CD14-positive monocyte (primary cell): Measurements from ENCODE around the gene TMUB2. TPM values are rescaled to one million over a fixed set of nuclear protein-coding genes. Genes with fewer than 3 reads are reported as not detected.

ENCODE experiments used
- DNase-seq, 3 donors: peaks; one replicate each; pipeline ENCODE4 v3.0.0-alpha.2; 2011 to 2022
- H2AFZ ChIP-seq: 2 replicates; pipeline ENCODE4 v1.6.0; 2012; ENCODE audit warnings: mild to moderate bottlenecking, low read depth, low read length, inconsistent platforms; ENCODE audit not compliant: insufficient read depth, poor library complexity, severe bottlenecking
- H3K27ac ChIP-seq, 2 donors: 1 replicate in 1 of 2; 2 replicates in 1 of 2; pipeline ENCODE4 v1.5.1; 2012 to 2013; ENCODE audit warnings: low read length in 2 of 2, control low read depth in 1 of 2, inconsistent platforms in 1 of 2, low read depth in 1 of 2, mild to moderate bottlenecking in 1 of 2
- H3K27me3 ChIP-seq, 2 donors: one replicate each; pipeline versions ENCODE4 v1.6.0 to v1.6.1; 2011 to 2013; ENCODE audit warnings: low read length in 2 of 2; ENCODE audit not compliant: control insufficient read depth in 2 of 2, insufficient read depth in 2 of 2
- H3K36me3 ChIP-seq, 2 donors: replicated peaks in 1 of 2; 1 replicate in 1 of 2; 2 replicates in 1 of 2; pipeline versions ENCODE4 v1.5.1 to v1.6.1; 2012 to 2013; ENCODE audit warnings: low read length in 2 of 2, control low read depth in 1 of 2, inconsistent platforms in 1 of 2, mild to moderate bottlenecking in 1 of 2; ENCODE audit not compliant: insufficient read depth in 2 of 2, control insufficient read depth in 1 of 2
- H3K4me1 ChIP-seq, 2 donors: 1 replicate in 1 of 2; 2 replicates in 1 of 2; pipeline versions ENCODE4 v1.5.1 to v1.6.1; 2012 to 2013; ENCODE audit warnings: low read length in 2 of 2, control low read depth in 1 of 2, inconsistent platforms in 1 of 2, mild to moderate bottlenecking in 1 of 2, moderate library complexity in 1 of 2; ENCODE audit not compliant: insufficient read depth in 2 of 2, control insufficient read depth in 1 of 2
- H3K4me2 ChIP-seq: replicated peaks from 2 replicates; pipeline ENCODE3; 2012; ENCODE audit warnings: low read length, moderate library complexity, mild to moderate bottlenecking; ENCODE audit not compliant: poor library complexity, severe bottlenecking; ENCODE audit errors: extremely low read depth
- H3K4me3 ChIP-seq, 3 experiments: fragments of 200-600 bp in 1 of 3; sonication (generic) in 1 of 3; replicated peaks in 1 of 3; 1 replicate in 2 of 3; 2 replicates in 1 of 3; pipeline ENCODE4 v1.5.1; 2011 to 2013; ENCODE audit warnings: low read length in 3 of 3, mild to moderate bottlenecking in 3 of 3, control low read depth in 2 of 3, low read depth in 2 of 3, inconsistent platforms in 1 of 3, moderate library complexity in 1 of 3
- H3K79me2 ChIP-seq: 2 replicates; pipeline ENCODE4 v1.6.0; 2012; ENCODE audit warnings: mild to moderate bottlenecking, control low read depth, inconsistent platforms, low read length, moderate library complexity; ENCODE audit not compliant: insufficient read depth
- H3K9ac ChIP-seq: 2 replicates; pipeline ENCODE4 v1.6.0; 2017; ENCODE audit warnings: low read length, mild to moderate bottlenecking; ENCODE audit not compliant: insufficient read depth, poor library complexity, severe bottlenecking
- H3K9me3 ChIP-seq, 2 donors: replicated peaks in 1 of 2; 1 replicate in 1 of 2; 2 replicates in 1 of 2; pipeline versions ENCODE4 v1.5.1 to v1.6.1; 2012 to 2013; ENCODE audit warnings: low read length in 2 of 2, control low read depth in 1 of 2; ENCODE audit not compliant: control insufficient read depth in 1 of 2, insufficient read depth in 1 of 2
- H4K20me1 ChIP-seq: 2 replicates; pipeline ENCODE4 v1.6.0; 2012; ENCODE audit warnings: mild to moderate bottlenecking, low read length, control low read depth, moderate library complexity; ENCODE audit not compliant: insufficient read depth
- H3K27ac Mint-ChIP-seq, 7 donors: one replicate each; pipeline ENCODE4 v1.8.0; 2020; ENCODE audit warnings: mild to moderate bottlenecking in 7 of 7, mixed read lengths in 7 of 7, moderate library complexity in 6 of 7, inconsistent platforms in 2 of 7
- H3K27me3 Mint-ChIP-seq, 3 donors: one replicate each; pipeline ENCODE4 v1.8.0; 2021 to 2022; ENCODE audit warnings: low read depth in 3 of 3, mild to moderate bottlenecking in 3 of 3, mixed read lengths in 3 of 3, moderate library complexity in 3 of 3, inconsistent platforms in 1 of 3
- H3K36me3 Mint-ChIP-seq, 2 donors: one replicate each; pipeline ENCODE4 v1.8.0; 2020; ENCODE audit warnings: mixed read lengths in 2 of 2, inconsistent platforms in 1 of 2, mild to moderate bottlenecking in 1 of 2
- H3K4me1 Mint-ChIP-seq: one replicate; pipeline ENCODE4 v1.8.0; 2020; ENCODE audit warnings: mild to moderate bottlenecking, mixed read lengths
- H3K4me3 Mint-ChIP-seq, 2 donors: one replicate each; pipeline ENCODE4 v1.8.0; 2020; ENCODE audit warnings: mild to moderate bottlenecking in 2 of 2, mixed read lengths in 2 of 2, moderate library complexity in 1 of 2
- H3K9me3 Mint-ChIP-seq, 7 donors: one replicate each; pipeline ENCODE4 v1.8.0; 2020 to 2022; ENCODE audit warnings: mixed read lengths in 7 of 7, mild to moderate bottlenecking in 6 of 7, moderate library complexity in 6 of 7, inconsistent platforms in 2 of 7
- CTCF ChIP-seq: fragments of 200-600 bp; IDR thresholded peaks from one replicate; pipeline ENCODE4 v1.8.0; 2022; ENCODE audit warnings: antibody characterized with exemption, mild to moderate bottlenecking
- whole genome bisulfite sequencing: methylation state at CpG from one replicate; pipeline ENCODE4 v1.1.5; 2013; ENCODE audit warnings: missing lambda C conversion rate; ENCODE audit not compliant: insufficient coverage; 5-methylcytosine and 5-hydroxymethylcytosine counted together
- intact Hi-C, 2 donors: fragments of 100-400 bp; cut with micrococcal nuclease; formaldehyde crosslinking; loops; one replicate each; pipeline versions ENCODE4 v1.15.0 to v1.15.1; 2023
- polyA plus RNA-seq, 3 donors: library from polyadenylated mRNA; depleted of rRNA in 1 of 3; unstranded in 2 of 3; stranded (reverse) in 1 of 3; fragments of 300-500 nt in 2 of 3; fragments of >200 nt in 1 of 3; fragmentation: Illumina TruSeq in 2 of 3; gene quantifications; 1 replicate in 2 of 3; 2 replicates in 1 of 3; pipeline ENCODE4 v1.2.3, GENCODE V29; 2012 to 2021
- small RNA-seq: library from RNA; depleted of rRNA; stranded (forward); fragments of <200 nt; gene quantifications from one replicate; pipeline ENCODE3, GENCODE V24; 2012; ENCODE audit warnings: low read depth; ENCODE audit not compliant: insufficient read length

TMUB2 gene
- polyA plus RNA-seq, 3 donors: 41.3 to 118 (median 41.7) TPM

- H3K4me3 ChIP-seq: no peak overlapping the region
- peaks cover 18% of the 10 kb centered on the region for H3K4me1 Mint-ChIP-seq
- no peaks in the 10 kb centered on the region for H3K79me2 ChIP-seq
- no peaks in the 10 kb centered on the region for H4K20me1 ChIP-seq
- H2AFZ ChIP-seq: no peak overlapping the region
- H3K9me3 Mint-ChIP-seq: peaks cover 0 to 4% (median 2%) of the 10 kb centered on the region in 7 donors
- DNase-seq: peak; percentile 31 to 60 (median 55)
- 11% methylated on average over 1 of the region's 6 CpGs for WGBS
- H3K27ac ChIP-seq: no peak overlapping the region
- peak overlapping the region in 3 of 7 donors; percentile 19 to 72 (median 26) for H3K27ac Mint-ChIP-seq
- H3K27me3 ChIP-seq: no peaks in the 10 kb centered on the region
- H3K4me1 ChIP-seq: peaks cover 5 to 9% of the 10 kb centered on the region in 2 donors
- H3K4me2 ChIP-seq: no peak overlapping the region
- H3K27me3 Mint-ChIP-seq: peaks cover 0 to 9% (median 5%) of the 10 kb centered on the region in 3 donors
- intact Hi-C loops: loop anchor here in 1 of 2 donors (5.0 kb wide), 1 partner anchor 36 kb away; no protein-coding TSS in a partner anchor
- no peak for TF ChIP-seq CTCF
- no peak overlapping the region for H3K9ac ChIP-seq
- H3K36me3 ChIP-seq: no peaks in the 10 kb centered on the region
- H3K9me3 ChIP-seq: no peaks in the 10 kb centered on the region
- no peak overlapping the region for H3K4me3 Mint-ChIP-seq
- no peaks in the 10 kb centered on the region for H3K36me3 Mint-ChIP-seq
Measured at GRCh38 chr17:44241106-44241624, 54.4 kb downstream of the TMUB2 start.

Small RNA genes within 50 kb of the gene (small RNA-seq; reads per million reads assigned to genes)
- gene MIR6782: not detected

Other genes starting within 250 kb of the TMUB2 start
- gene PPY, start 244.5 kb upstream of the TMUB2 start, polyA plus RNA-seq: not detected
- not detected for gene PYY, start 233.0 kb upstream of the TMUB2 start, polyA plus RNA-seq
- gene NAGS, start 182.3 kb upstream of the TMUB2 start, polyA plus RNA-seq: under 1 TPM; 0.65 to 0.93 (median 0.84) TPM
- 10 to 100 TPM; 17.3 to 41.4 (median 33.6) TPM for gene TMEM101, start 172.0 kb upstream of the TMUB2 start, polyA plus RNA-seq
- gene LSM12, start 120.3 kb upstream of the TMUB2 start, polyA plus RNA-seq: 10 to 100 TPM; 24.7 to 65.8 (median 64.4) TPM
- gene G6PC3, start 116.2 kb upstream of the TMUB2 start, polyA plus RNA-seq: 10 to 100 TPM; 38.0 to 46.4 (median 42.4) TPM
- gene HDAC5, start 63.3 kb upstream of the TMUB2 start, polyA plus RNA-seq: 10 to 100 TPM; 16.1 to 93.6 (median 24.7) TPM
- gene HROB, start 45.0 kb upstream of the TMUB2 start, polyA plus RNA-seq: under 1 TPM; 0.17 to 0.32 (median 0.20) TPM
- not detected for gene ASB16, start 16.3 kb upstream of the TMUB2 start, polyA plus RNA-seq
- 10 to 100 TPM in 1 of 3 donors, 1 to 10 TPM in 2; 8.5 to 60.9 (median 9.9) TPM for gene ATXN7L3, start 12.9 kb downstream of the TMUB2 start, polyA plus RNA-seq
- gene UBTF, start 32.7 kb downstream of the TMUB2 start, polyA plus RNA-seq: 10 to 100 TPM in 2 of 3 donors, 1 to 10 TPM in 1; 6.0 to 13.1 (median 12.5) TPM
- under 1 TPM in 1 of 3 donors, not detected in 2; 0.04 TPM for gene SLC4A1, start 81.2 kb downstream of the TMUB2 start, polyA plus RNA-seq
- under 1 TPM in 2 of 3 donors, not detected in 1; 0.22 to 0.35 TPM for gene RUNDC3A, start 121.6 kb downstream of the TMUB2 start, polyA plus RNA-seq
- 10 to 100 TPM; 64.0 to 74.8 (median 64.5) TPM for gene SLC25A39, start 137.9 kb downstream of the TMUB2 start, polyA plus RNA-seq
- gene GRN, start 158.3 kb downstream of the TMUB2 start, polyA plus RNA-seq: 1,000 to 10,000 TPM; 1,303 to 1,960 (median 1,361) TPM
- gene FAM171A2, start 176.9 kb downstream of the TMUB2 start, polyA plus RNA-seq: not detected
- gene ITGA2B, start 202.7 kb downstream of the TMUB2 start, polyA plus RNA-seq: 1 to 10 TPM in 2 of 3 donors, under 1 TPM in 1; 0.21 to 1.2 (median 1.1) TPM